ENCODE results near the gene CHRNB2. TPM values are rescaled to one million over a fixed set of nuclear protein-coding genes. Genes with fewer than 3 reads are reported as not detected.

CHRNB2 gene
- total RNA-seq, 2 donors from 2014 or later, result 0.05 to 0.74 TPM

GRCh38 chr1:154548028-154548427, 19.6 kb upstream of the CHRNB2 start:
- WGBS, result 18% methylated on average over 1 of the region's 1 CpG
- no peaks in the 10 kb centered on the region for H3K9me3 ChIP-seq
- H3K27me3 ChIP-seq (replicated peaks; ENCODE audit: insufficient read depth), result no peaks in the 10 kb centered on the region
- H3K4me1 ChIP-seq (replicated peaks), result no peaks in the 10 kb centered on the region
- intact Hi-C loops (cut with DNase I), result no loop called here
- peaks cover 15 to 23% of the 10 kb centered on the region in 2 donors for H3K36me3 ChIP-seq
- no peak overlapping the region for H3K4me3 ChIP-seq
- TF ChIP-seq POLR2AphosphoS5 (IDR thresholded peaks at IDR 0.05) (no peak), CTCF (IDR thresholded peaks at IDR 0.05) (no peak), POLR2A (IDR thresholded peaks at IDR 0.05) (no peak)
- no peak for DNase-seq (ENCODE audit: low spot score)
- peak overlapping the region in 1 of 2 donors; percentile 1 for H3K27ac ChIP-seq

GRCh38 chr1:154549202-154549770, 18.3 kb upstream of the CHRNB2 start:
- TF ChIP-seq POLR2AphosphoS5 (IDR thresholded peaks at IDR 0.05) (no peak), CTCF (IDR thresholded peaks at IDR 0.05) (no peak)
- WGBS, result 73% methylated on average over 3 of the region's 3 CpGs

GRCh38 chr1:154550070-154550469, 17.5 kb upstream of the CHRNB2 start:
- TF ChIP-seq POLR2AphosphoS5 (IDR thresholded peaks at IDR 0.05), result no peak
- TF ChIP-seq POLR2A (IDR thresholded peaks at IDR 0.05), result no peak
- TF ChIP-seq CTCF (IDR thresholded peaks at IDR 0.05), result no peak
- Histone ChIP-seq H3K4me3 (no peak overlapping the region), H3K9me3 (no peaks in the 10 kb centered on the region), H3K4me1 (replicated peaks) (no peaks in the 10 kb centered on the region), H3K27me3 (replicated peaks; ENCODE audit: insufficient read depth) (no peaks in the 10 kb centered on the region), H3K36me3 (peaks cover 22 to 42% of the 10 kb centered on the region in 2 donors), H3K27ac (no peak overlapping the region)
- intact Hi-C loops (cut with DNase I), result loop anchor here (10.0 kb wide), 2 partner anchors 145 to 515 kb away; partner anchors contain the start of genes EFNA4 and IL6R
- no peak for DNase-seq (ENCODE audit: low spot score)
- 58% methylated on average over 5 of the region's 5 CpGs for WGBS

More at GRCh38 chr1:154549202-154549770, 18.3 kb upstream of the CHRNB2 start:
- DNase-seq (ENCODE audit: low spot score), result no peak
- no peak overlapping the region for H3K27ac ChIP-seq
- no peaks in the 10 kb centered on the region for H3K9me3 ChIP-seq
- no peaks in the 10 kb centered on the region for H3K27me3 ChIP-seq (replicated peaks; ENCODE audit: insufficient read depth)
- peaks cover 15 to 34% of the 10 kb centered on the region in 2 donors for H3K36me3 ChIP-seq
- no peak overlapping the region for H3K4me3 ChIP-seq
- no peaks in the 10 kb centered on the region for H3K4me1 ChIP-seq (replicated peaks)
- intact Hi-C loops (cut with DNase I), result no loop called here

- no peaks in the 10 kb centered on the region for H3K9me3 ChIP-seq
- H3K27ac ChIP-seq, result no peak overlapping the region
- 77% methylated on average over 6 of the region's 6 CpGs for WGBS
- H3K4me1 ChIP-seq (replicated peaks), result no peaks in the 10 kb centered on the region
- no peak overlapping the region for H3K4me3 ChIP-seq
- no peaks in the 10 kb centered on the region for H3K27me3 ChIP-seq (replicated peaks; ENCODE audit: insufficient read depth)
- peaks cover 24 to 45% of the 10 kb centered on the region in 2 donors for H3K36me3 ChIP-seq
- intact Hi-C loops (cut with DNase I), result loop anchor here (10.0 kb wide), 2 partner anchors 146 to 514 kb away; partner anchors contain the start of genes EFNA4 and IL6R
- no peak for TF ChIP-seq POLR2AphosphoS5 (IDR thresholded peaks at IDR 0.05)
- TF ChIP-seq CTCF (IDR thresholded peaks at IDR 0.05), result no peak
- TF ChIP-seq POLR2A (IDR thresholded peaks at IDR 0.05), result no peak
- DNase-seq (ENCODE audit: low spot score), result no peak
These were observed 16.9 kb upstream of the CHRNB2 start for GRCh38 chr1:154550657-154551056.

GRCh38 chr1:154551474-154551873, 16.1 kb upstream of the CHRNB2 start:
- DNase-seq (ENCODE audit: low spot score), result no peak

More at GRCh38 chr1:154551474-154551873, 16.1 kb upstream of the CHRNB2 start:
- H3K36me3 ChIP-seq, result peaks cover 24 to 45% of the 10 kb centered on the region in 2 donors
- H3K4me1 ChIP-seq (replicated peaks), result peaks cover 2% of the 10 kb centered on the region
- no peaks in the 10 kb centered on the region for H3K27me3 ChIP-seq (replicated peaks; ENCODE audit: insufficient read depth)
- no peak overlapping the region for H3K4me3 ChIP-seq
- intact Hi-C loops (cut with DNase I), result loop anchor here (10.0 kb wide), 2 partner anchors 147 to 513 kb away; partner anchors contain the start of genes EFNA4 and IL6R
- 86% methylated on average over 4 of the region's 4 CpGs for WGBS
- no peaks in the 10 kb centered on the region for H3K9me3 ChIP-seq
- TF ChIP-seq POLR2AphosphoS5 (IDR thresholded peaks at IDR 0.05) (no peak), CTCF (IDR thresholded peaks at IDR 0.05) (no peak), POLR2A (IDR thresholded peaks at IDR 0.05) (no peak)
- H3K27ac ChIP-seq, result no peak overlapping the region

All from prostate gland (tissue), 2 donors.